ENCODE data around the gene CST7. TPM values are rescaled to one million over a fixed set of nuclear protein-coding genes. Genes with fewer than 3 reads are reported as not detected.
A peak's percentile ranks its signal among the peaks of the same experiment; 100 is the strongest.

CST7 gene
- total RNA-seq, 1 donor from 2014 or later, result not detected

DNA sequence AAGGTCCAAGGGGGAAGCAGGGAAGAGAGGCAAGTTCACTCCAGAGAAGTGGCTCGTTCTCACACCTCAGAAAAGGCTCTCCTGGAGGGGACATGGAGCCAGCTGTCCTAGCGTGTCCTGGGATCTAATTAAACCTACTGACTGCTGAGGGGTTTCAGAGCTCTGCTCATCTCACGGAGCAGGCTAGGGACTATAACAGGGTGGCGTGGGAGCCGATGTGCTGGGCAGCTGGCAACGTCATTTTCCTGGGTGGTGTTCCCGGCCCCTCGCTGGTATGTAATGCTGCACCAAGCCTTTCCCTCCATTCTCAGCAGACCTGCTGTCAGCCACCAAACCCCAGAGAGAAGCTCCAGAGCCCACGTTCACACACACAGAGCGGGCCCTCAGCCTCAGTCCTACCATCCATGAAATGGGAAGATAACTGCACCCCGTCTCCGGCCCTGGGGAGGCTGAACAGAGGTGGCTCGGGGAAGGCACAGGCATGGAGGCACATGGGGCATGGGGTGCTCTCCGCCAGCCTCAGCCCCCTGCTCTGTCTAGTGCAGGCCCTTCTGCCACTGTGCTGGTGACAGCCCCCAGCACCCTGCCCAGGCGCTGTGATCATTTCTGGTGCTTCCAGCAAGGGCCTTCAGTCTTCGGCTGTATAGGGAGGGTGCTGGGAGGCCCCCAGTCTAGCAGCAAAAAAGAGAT lies 1.9 kb downstream of the CST7 start:
- TF ChIP-seq, protein P1, sequence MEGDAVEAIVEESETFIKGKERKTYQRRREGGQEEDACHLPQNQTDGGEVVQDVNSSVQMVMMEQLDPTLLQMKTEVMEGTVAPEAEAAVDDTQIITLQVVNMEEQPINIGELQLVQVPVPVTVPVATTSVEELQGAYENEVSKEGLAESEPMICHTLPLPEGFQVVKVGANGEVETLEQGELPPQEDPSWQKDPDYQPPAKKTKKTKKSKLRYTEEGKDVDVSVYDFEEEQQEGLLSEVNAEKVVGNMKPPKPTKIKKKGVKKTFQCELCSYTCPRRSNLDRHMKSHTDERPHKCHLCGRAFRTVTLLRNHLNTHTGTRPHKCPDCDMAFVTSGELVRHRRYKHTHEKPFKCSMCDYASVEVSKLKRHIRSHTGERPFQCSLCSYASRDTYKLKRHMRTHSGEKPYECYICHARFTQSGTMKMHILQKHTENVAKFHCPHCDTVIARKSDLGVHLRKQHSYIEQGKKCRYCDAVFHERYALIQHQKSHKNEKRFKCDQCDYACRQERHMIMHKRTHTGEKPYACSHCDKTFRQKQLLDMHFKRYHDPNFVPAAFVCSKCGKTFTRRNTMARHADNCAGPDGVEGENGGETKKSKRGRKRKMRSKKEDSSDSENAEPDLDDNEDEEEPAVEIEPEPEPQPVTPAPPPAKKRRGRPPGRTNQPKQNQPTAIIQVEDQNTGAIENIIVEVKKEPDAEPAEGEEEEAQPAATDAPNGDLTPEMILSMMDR (IDR thresholded peaks at IDR 0.05), result no peak
- Histone ChIP-seq H3K4me3 (no peak overlapping the region), H3K9me3 (peaks cover 0 to 5% of the 10 kb centered on the region in 2 donors), H3K36me3 (no peaks in the 10 kb centered on the region), H3K27ac (no peak overlapping the region), H3K4me1 (no peaks in the 10 kb centered on the region), H3K27me3 (no peaks in the 10 kb centered on the region)
- peak in 1 of 2 donors; percentile 47 for DNase-seq (ENCODE audit: low spot score in 2 of 2)
- intact Hi-C loops (cut with DNase I), result no loop called here

DNA sequence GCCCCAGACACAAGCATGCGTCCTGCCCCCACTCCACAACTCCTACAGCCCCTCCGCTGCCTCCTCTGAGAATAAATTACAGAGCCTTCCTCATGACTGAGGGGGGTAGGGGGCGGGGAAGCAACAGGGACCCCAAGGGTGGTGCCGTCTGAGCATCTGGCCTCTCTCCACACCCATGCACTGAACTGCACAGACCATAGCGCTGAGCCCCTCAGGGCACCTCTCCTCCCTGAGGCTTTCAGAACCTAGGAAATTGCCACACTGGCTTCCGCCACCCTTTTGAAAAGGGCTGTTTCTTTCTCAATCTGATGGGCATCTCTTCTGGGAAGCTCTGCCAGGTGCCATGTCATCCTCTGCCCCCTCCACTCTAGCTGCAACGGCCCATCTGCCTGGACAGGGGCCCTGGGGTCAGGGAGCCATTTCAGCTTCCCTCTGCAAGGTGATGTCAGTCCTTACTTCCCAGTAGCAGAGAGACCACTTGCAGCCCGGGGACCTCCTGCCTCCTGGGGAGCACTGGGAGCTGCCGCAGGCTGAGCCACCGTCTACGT lies 2.5 kb downstream of the CST7 start:
- Histone ChIP-seq H3K27me3 (no peaks in the 10 kb centered on the region), H3K36me3 (no peaks in the 10 kb centered on the region), H3K4me1 (no peaks in the 10 kb centered on the region), H3K4me3 (no peak overlapping the region), H3K27ac (no peak overlapping the region), H3K9me3 (peaks cover 0 to 5% of the 10 kb centered on the region in 2 donors)
- TF ChIP-seq, protein P1 (IDR thresholded peaks at IDR 0.05), result no peak
- peak in 1 of 2 donors; percentile 51 for DNase-seq (ENCODE audit: low spot score in 2 of 2)
- intact Hi-C loops (cut with DNase I), result no loop called here

DNA sequence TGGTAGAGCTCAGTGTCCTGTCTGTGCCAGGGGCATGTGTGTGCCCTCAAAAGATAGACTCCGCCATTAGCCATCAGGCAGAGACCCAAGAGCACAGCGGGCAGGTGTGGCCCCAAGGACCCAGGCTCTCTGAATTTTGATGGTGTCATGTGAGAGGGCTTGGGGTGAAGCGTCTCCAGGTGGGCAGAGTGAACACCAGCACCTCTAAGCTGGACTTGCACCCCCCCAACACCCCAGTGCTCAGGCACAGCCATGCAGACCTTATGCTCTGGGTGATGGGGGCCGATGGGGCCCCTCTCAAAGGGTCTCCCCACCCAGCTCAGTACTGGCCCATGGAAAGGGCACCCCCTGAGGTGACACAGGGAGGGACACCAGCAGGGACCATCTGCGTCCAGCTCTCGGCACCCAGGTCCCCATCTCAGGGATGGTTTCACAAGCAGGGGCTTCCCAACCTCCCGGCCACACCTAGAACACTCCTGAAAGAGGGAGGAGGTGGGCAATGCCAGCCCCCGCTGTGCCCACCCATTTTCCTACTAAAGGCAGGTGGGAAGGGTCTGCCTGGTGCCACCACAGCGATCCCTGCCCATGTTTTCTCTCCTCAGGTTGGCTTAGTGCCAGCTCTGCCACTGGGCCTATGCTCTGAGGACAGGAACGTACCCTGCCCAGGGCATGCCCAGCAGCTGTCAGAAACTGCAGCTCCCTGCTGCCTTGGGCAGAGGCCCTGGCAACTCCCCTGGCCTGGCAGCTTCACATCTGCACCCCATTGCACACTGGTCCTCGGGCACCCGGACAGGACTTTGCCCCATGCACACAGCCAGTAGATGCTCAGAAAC lies 3.5 kb downstream of the CST7 start:
- TF ChIP-seq, protein P1 (IDR thresholded peaks at IDR 0.05), result no peak
- no peak overlapping the region for H3K27ac ChIP-seq
- no peaks in the 10 kb centered on the region for H3K27me3 ChIP-seq
- H3K4me1 ChIP-seq, result no peaks in the 10 kb centered on the region
- H3K9me3 ChIP-seq, result no peaks in the 10 kb centered on the region
- peak in 1 of 2 donors; percentile 58 for DNase-seq (ENCODE audit: low spot score in 2 of 2)
- no peak overlapping the region for H3K4me3 ChIP-seq
- peaks cover 0 to 5% of the 10 kb centered on the region in 2 donors for H3K36me3 ChIP-seq
- intact Hi-C loops (cut with DNase I), result no loop called here

DNA sequence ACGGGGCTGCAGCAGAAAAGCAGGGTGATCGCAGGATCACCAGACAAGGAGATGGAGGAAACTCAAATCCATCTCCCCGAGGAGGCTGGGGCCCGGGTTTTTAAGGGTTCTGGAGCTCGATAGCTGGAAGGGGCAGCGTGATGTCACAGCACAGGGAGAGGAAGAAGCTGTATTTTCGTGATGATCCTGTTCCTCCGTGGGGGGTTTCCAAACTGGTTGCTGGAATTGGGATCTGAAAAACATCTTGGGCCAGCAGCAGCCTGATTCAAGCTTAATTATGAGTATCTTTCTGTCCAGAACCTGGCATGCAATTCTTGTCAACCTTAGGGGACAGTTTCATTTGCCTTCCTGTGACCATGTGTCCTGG lies 4.1 kb downstream of the CST7 start:
- intact Hi-C loops (cut with DNase I), result no loop called here
- no peak for DNase-seq (ENCODE audit: low spot score in 2 of 2)
- no peak overlapping the region for H3K27ac ChIP-seq
- no peak overlapping the region for H3K4me3 ChIP-seq
- H3K27me3 ChIP-seq, result no peaks in the 10 kb centered on the region
- no peaks in the 10 kb centered on the region for H3K4me1 ChIP-seq
- TF ChIP-seq, protein P1 (IDR thresholded peaks at IDR 0.05), result no peak
- peaks cover 0 to 8% of the 10 kb centered on the region in 2 donors for H3K36me3 ChIP-seq
- H3K9me3 ChIP-seq, result no peaks in the 10 kb centered on the region

DNA sequence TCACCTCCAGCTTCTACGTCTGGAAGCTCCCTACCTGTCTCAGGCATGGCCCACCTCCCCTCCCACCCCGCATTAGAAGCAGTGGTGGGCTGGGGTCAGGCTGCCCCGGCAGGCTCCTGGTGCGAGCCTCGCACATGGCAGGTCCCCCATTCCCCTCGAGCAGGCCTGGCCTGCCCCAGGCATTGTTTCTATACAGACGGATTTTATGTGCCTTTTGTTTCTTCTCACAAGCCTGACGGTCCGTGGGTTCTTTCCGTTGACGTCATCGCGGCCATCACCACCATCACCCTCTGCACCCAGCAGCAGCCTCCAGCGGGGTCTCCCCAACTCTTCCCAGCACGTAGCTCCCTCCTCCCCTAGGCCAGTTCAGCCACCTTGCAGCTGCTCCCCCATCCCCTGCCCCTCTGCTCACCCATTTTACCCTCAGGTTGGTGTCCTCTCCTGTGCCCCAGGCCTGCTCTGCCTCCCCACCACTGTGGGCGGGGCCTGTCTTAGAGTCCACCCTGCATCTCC lies 4.6 kb downstream of the CST7 start:
- H3K27me3 ChIP-seq, result no peaks in the 10 kb centered on the region
- no peaks in the 10 kb centered on the region for H3K4me1 ChIP-seq
- intact Hi-C loops (cut with DNase I), result no loop called here
- DNase-seq (ENCODE audit: low spot score in 2 of 2), result peak in 1 of 2 donors; percentile 65
- no peak overlapping the region for H3K4me3 ChIP-seq
- H3K36me3 ChIP-seq, result peaks cover 3 to 11% of the 10 kb centered on the region in 2 donors
- no peaks in the 10 kb centered on the region for H3K9me3 ChIP-seq
- TF ChIP-seq, protein P1 (IDR thresholded peaks at IDR 0.05), result no peak
- no peak overlapping the region for H3K27ac ChIP-seq
